SK-N-SH (cell line): ENCODE data around the gene TMCO4. TPM values are rescaled to one million over a fixed set of nuclear protein-coding genes. Genes with fewer than 3 reads are reported as not detected.

Experiments
- CTCF ChIA-PET: fragments of 300-600, 350-600 bp; formaldehyde crosslinking; extraction: SDS; loops from one replicate; lab custom pipeline; 2021; lab: Yijun Ruan, JAX
- POLR2A ChIA-PET: fragments of 350-600 bp; sonication (Branson Sonifier 250); formaldehyde crosslinking; extraction: SDS; loops from one replicate; lab custom pipeline; 2020; ENCODE audit warnings: antibody characterized with exemption, inconsistent platforms; lab: Yijun Ruan, JAX
- DNase-seq: peaks from one replicate; pipeline ENCODE4 v3.0.0; 2012
- H2AFZ ChIP-seq: fragments of 200-600 bp; sonication (generic); 2 replicates; pipeline ENCODE4 v1.8.1; 2016; ENCODE audit warnings: antibody characterized with exemption, mild to moderate bottlenecking, low read depth
- H3F3A ChIP-seq: fragments of 200-600 bp; sonication (generic); replicated peaks from 2 replicates; pipeline ENCODE3; 2016; ENCODE audit warnings: antibody characterized with exemption, mild to moderate bottlenecking; ENCODE audit not compliant: insufficient read depth
- H3K27ac ChIP-seq, 2 experiments: fragments of 200-500 bp in 1 of 2; fragments of 200-600 bp in 1 of 2; sonication (Bioruptor generic) in 1 of 2; sonication (generic), shearing (Covaris generic) in 1 of 2; 2 replicates each; pipeline versions ENCODE4 v1.5.1 to v1.6.1; 2014 to 2016; ENCODE audit warnings: low read depth in 2 of 2, inconsistent platforms in 1 of 2, low read length in 1 of 2, mild to moderate bottlenecking in 1 of 2, mixed read lengths in 1 of 2
- H3K27me3 ChIP-seq: fragments of 200-600 bp; sonication (generic), shearing (Covaris generic); 2 replicates; pipeline ENCODE4 v1.6.1; 2016; ENCODE audit warnings: mixed run types; ENCODE audit not compliant: insufficient read depth
- H3K36me3 ChIP-seq, 2 experiments: fragments of 200-500 bp in 1 of 2; fragments of 200-600 bp in 1 of 2; sonication (Bioruptor generic) in 1 of 2; sonication (generic) in 1 of 2; replicated peaks in 1 of 2; 2 replicates each; pipeline versions ENCODE3 to v1.5.1; 2014 to 2016; ENCODE audit warnings: low read length in 1 of 2, mild to moderate bottlenecking in 1 of 2; ENCODE audit not compliant: insufficient read depth in 2 of 2, control insufficient read depth in 1 of 2
- H3K4me1 ChIP-seq, 2 experiments: fragments of 200-500 bp in 1 of 2; fragments of 200-600 bp in 1 of 2; sonication (Bioruptor generic) in 1 of 2; sonication (generic), shearing (Covaris generic) in 1 of 2; 2 replicates each; pipeline versions ENCODE4 v1.5.1 to v1.6.1; 2014 to 2016; ENCODE audit warnings: low read depth in 1 of 2, low read length in 1 of 2, mixed run types in 1 of 2; ENCODE audit not compliant: insufficient read depth in 2 of 2, control insufficient read depth in 1 of 2
- H3K4me2 ChIP-seq: fragments of 200-600 bp; sonication (generic), shearing (Covaris generic); 2 replicates; pipeline ENCODE4 v1.6.1; 2017; ENCODE audit warnings: mixed run types
- H3K4me3 ChIP-seq, 2 experiments: fragments of 200-500 bp in 1 of 2; fragments of 200-600 bp in 1 of 2; sonication (Bioruptor generic) in 1 of 2; sonication (generic), shearing (Covaris generic) in 1 of 2; 2 replicates each; pipeline versions ENCODE4 v1.5.1 to v1.8.1; 2014 to 2016; ENCODE audit warnings: low read depth in 2 of 2, inconsistent platforms in 1 of 2, low read length in 1 of 2, mild to moderate bottlenecking in 1 of 2, mixed read lengths in 1 of 2, moderate library complexity in 1 of 2
- H3K79me2 ChIP-seq: fragments of 200-600 bp; sonication (generic); 2 replicates; pipeline ENCODE4 v1.8.1; 2017; ENCODE audit warnings: mild to moderate bottlenecking; ENCODE audit not compliant: insufficient read depth
- H3K9ac ChIP-seq: fragments of 200-600 bp; sonication (generic); 2 replicates; pipeline ENCODE4 v1.6.1; 2017; ENCODE audit warnings: mixed run types
- H3K9me2 ChIP-seq: fragments of 200-600 bp; sonication (generic); 2 replicates; pipeline ENCODE4 v1.6.1; 2017; ENCODE audit warnings: mixed run types
- H3K9me3 ChIP-seq: fragments of 200-600 bp; sonication (generic); 2 replicates; pipeline ENCODE4 v1.6.1; 2017; ENCODE audit warnings: mixed run types, mild to moderate bottlenecking, moderate library complexity
- H4K20me1 ChIP-seq: fragments of 200-600 bp; sonication (generic); 2 replicates; pipeline ENCODE4 v1.6.1; 2017; ENCODE audit warnings: mild to moderate bottlenecking, mixed run types; ENCODE audit not compliant: insufficient read depth
- ELF1 ChIP-seq: IDR thresholded peaks from 2 replicates; pipeline ENCODE4 v1.4.0; 2012
- FOSL2 ChIP-seq: IDR thresholded peaks from 2 replicates; pipeline ENCODE4 v1.4.0; 2012; ENCODE audit warnings: low read depth, mild to moderate bottlenecking, moderate library complexity, borderline replicate concordance
- GATA2 ChIP-seq: sonication (generic); formaldehyde crosslinking; IDR thresholded peaks from 2 replicates; pipeline ENCODE4 v1.5.0; 2020; ENCODE audit warnings: mild to moderate bottlenecking, missing genetic modification reagents
- MEF2A ChIP-seq: IDR thresholded peaks from 2 replicates; pipeline ENCODE4 v1.4.0; 2012; ENCODE audit warnings: low read depth, borderline replicate concordance
- MXI1 ChIP-seq: IDR thresholded peaks from 2 replicates; pipeline ENCODE4 v1.6.1; 2012; ENCODE audit warnings: mild to moderate bottlenecking, low read depth, low read length, improper control_type of control experiment
- NFIC ChIP-seq: IDR thresholded peaks from 2 replicates; pipeline ENCODE4 v1.4.0; 2012; ENCODE audit warnings: borderline replicate concordance
- RAD21 ChIP-seq: IDR thresholded peaks from 2 replicates; pipeline ENCODE4 v1.6.1; 2012; ENCODE audit warnings: mild to moderate bottlenecking, low read length
- SMC3 ChIP-seq: IDR thresholded peaks from 2 replicates; pipeline ENCODE4 v1.6.1; 2012; ENCODE audit warnings: low read depth, low read length, improper control_type of control experiment
- TCF12 ChIP-seq: IDR thresholded peaks from 2 replicates; pipeline ENCODE4 v1.4.0; 2012
- WGBS: methylation state at CpG from one replicate; pipeline ENCODE4 v1.1.6; 2017; ENCODE audit warnings: low lambda C conversion rate; 5-methylcytosine and 5-hydroxymethylcytosine counted together
- polyA plus RNA-seq, 3 experiments: library from polyadenylated mRNA; depleted of rRNA; stranded (reverse); fragments of >200 nt; gene quantifications; 2 replicates each; pipeline ENCODE4 v1.2.3, GENCODE V29; 2012
- TF ChIP-seq, protein P1 (sequence below): IDR thresholded peaks from 2 replicates; pipeline ENCODE4 v1.4.0; 2012; ENCODE audit warnings: low read depth
- TF ChIP-seq, protein P2 (sequence below): IDR thresholded peaks from 2 replicates; pipeline ENCODE4; 2012
- TF ChIP-seq, protein P3 (sequence below): fragments of 200-600 bp; sonication (generic); IDR thresholded peaks from 2 replicates; pipeline ENCODE4 v1.6.1; 2017; ENCODE audit warnings: antibody characterized with exemption, mild to moderate bottlenecking, moderate library complexity

TMCO4 gene
- polyA plus RNA-seq, 1 of the 3 experiments (the other 2 are of a cell fraction): 4.2 TPM

DNA sequence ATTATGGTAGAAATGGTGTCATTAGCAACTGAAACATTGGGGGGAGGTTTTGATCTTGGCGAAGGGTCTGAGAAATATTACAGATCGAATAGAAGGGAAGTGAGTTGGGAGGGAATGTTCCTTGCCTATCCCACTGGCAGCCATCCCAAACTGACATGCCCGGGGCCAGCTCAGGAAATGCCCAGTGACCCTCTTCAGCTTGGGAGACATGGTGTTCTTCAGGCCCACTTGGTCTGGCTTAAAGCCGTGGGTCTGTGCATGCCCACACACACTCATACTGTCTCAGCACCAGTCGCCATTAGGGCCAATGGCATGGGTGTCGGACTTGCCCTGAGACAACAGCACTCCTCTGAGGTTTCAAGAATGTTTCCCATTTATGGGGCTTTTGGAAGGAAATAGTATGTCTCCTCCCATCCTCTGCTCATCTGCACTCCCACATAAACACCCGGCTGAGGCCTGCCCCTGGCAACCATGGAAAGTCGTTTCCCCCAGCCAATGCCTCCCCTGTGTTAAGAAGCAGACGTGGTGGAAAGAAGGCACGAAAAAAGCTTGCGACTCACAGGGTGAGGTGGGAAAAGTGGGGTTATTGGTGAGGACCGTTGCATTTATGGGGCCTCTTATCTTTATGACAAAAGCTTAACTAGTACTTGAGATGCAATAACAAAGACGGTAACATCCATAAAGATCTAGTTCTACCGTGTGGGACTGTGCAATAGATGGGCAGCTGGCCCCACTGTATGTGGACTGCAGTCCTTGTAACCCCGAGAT lies 13.3 kb upstream of the TMCO4 start (continued):
- TF ChIP-seq, protein P1, sequence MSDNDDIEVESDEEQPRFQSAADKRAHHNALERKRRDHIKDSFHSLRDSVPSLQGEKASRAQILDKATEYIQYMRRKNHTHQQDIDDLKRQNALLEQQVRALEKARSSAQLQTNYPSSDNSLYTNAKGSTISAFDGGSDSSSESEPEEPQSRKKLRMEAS: no peak
- no peak for TF ChIP-seq FOSL2
- no peak for TF ChIP-seq TCF12
- TF ChIP-seq MXI1: no peak
- no peak for TF ChIP-seq MEF2A
- no peak for TF ChIP-seq NFIC
- no peak for TF ChIP-seq ELF1
- TF ChIP-seq, protein P2, sequence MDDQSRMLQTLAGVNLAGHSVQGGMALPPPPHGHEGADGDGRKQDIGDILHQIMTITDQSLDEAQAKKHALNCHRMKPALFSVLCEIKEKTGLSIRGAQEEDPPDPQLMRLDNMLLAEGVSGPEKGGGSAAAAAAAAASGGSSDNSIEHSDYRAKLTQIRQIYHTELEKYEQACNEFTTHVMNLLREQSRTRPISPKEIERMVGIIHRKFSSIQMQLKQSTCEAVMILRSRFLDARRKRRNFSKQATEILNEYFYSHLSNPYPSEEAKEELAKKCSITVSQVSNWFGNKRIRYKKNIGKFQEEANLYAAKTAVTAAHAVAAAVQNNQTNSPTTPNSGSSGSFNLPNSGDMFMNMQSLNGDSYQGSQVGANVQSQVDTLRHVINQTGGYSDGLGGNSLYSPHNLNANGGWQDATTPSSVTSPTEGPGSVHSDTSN: no peak

DNA sequence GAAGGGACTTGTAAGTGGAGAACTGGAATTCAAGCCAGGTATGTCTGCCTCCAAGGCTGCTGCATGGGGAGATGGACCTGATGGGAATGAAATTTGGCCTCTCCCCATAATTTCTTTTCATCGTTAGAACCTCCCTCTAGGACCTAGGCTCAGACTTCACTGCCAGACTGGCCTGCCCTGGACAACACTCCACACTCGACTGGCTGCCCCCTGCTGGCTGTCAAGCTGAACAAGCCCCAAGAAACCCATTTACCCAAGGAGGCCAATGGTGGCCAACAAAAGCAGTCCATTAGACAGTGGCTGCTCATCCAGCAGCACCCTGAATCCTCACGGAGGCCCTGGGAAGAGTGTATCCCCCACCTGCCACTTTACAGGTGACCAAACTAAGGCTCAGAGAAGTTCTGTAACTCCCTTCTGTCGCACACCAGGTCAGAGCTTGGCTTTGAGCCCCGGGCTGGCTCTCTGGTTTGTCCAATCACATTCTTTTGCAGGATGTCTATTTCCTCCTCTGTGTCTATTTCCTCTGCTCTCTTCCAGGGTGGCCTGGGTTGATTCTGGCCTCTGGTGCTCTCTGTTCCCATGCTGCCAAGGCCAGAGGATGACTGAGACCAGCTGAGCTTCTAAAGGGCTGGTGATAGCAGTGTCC lies 11.6 kb upstream of the TMCO4 start:
- DNase-seq: peak; percentile 61
- Histone ChIP-seq H3K27me3 (no peaks in the 10 kb centered on the region), H3K27ac (no peak overlapping the region), H3F3A (no peaks in the 10 kb centered on the region), H3K36me3 (no peaks in the 10 kb centered on the region), H3K79me2 (no peaks in the 10 kb centered on the region), H3K4me1 (no peaks in the 10 kb centered on the region; a peak in 1 of 4 replicates), H3K4me3 (no peak overlapping the region; a peak in 1 of 4 replicates), H2AFZ (no peak overlapping the region), H3K9ac (no peak overlapping the region), H3K4me2 (no peak overlapping the region), H3K9me2 (no peaks in the 10 kb centered on the region), H3K9me3 (no peaks in the 10 kb centered on the region), H4K20me1 (no peaks in the 10 kb centered on the region)
- ChIA-PET POLR2A (no interaction called here), CTCF (interaction anchor here (0.6 to 1.7 kb wide), 11 partner anchors 10 to 586 kb away, joined by 3 to 9 read pairs (median 4); no protein-coding TSS in a partner anchor)
- TF ChIP-seq GATA2: no peak
- TF ChIP-seq SMC3: peak; percentile 74
- TF ChIP-seq, protein P3, sequence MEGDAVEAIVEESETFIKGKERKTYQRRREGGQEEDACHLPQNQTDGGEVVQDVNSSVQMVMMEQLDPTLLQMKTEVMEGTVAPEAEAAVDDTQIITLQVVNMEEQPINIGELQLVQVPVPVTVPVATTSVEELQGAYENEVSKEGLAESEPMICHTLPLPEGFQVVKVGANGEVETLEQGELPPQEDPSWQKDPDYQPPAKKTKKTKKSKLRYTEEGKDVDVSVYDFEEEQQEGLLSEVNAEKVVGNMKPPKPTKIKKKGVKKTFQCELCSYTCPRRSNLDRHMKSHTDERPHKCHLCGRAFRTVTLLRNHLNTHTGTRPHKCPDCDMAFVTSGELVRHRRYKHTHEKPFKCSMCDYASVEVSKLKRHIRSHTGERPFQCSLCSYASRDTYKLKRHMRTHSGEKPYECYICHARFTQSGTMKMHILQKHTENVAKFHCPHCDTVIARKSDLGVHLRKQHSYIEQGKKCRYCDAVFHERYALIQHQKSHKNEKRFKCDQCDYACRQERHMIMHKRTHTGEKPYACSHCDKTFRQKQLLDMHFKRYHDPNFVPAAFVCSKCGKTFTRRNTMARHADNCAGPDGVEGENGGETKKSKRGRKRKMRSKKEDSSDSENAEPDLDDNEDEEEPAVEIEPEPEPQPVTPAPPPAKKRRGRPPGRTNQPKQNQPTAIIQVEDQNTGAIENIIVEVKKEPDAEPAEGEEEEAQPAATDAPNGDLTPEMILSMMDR: peak; percentile 61
- TF ChIP-seq RAD21: peak; percentile 52
- 60% methylated on average over 3 of the region's 5 CpGs for WGBS
